ENCODE data around the gene ARL10. TPM values are rescaled to one million over a fixed set of nuclear protein-coding genes. Genes with fewer than 3 reads are reported as not detected.
"Not testable (repeated sequence)": the region's sequence is repeated elsewhere in the genome, so short reads cannot be mapped to it uniquely, and the experiment has no call there.

ARL10 gene
- total RNA-seq, 1 experiment from 2014 or later: 9.3 TPM

DNA sequence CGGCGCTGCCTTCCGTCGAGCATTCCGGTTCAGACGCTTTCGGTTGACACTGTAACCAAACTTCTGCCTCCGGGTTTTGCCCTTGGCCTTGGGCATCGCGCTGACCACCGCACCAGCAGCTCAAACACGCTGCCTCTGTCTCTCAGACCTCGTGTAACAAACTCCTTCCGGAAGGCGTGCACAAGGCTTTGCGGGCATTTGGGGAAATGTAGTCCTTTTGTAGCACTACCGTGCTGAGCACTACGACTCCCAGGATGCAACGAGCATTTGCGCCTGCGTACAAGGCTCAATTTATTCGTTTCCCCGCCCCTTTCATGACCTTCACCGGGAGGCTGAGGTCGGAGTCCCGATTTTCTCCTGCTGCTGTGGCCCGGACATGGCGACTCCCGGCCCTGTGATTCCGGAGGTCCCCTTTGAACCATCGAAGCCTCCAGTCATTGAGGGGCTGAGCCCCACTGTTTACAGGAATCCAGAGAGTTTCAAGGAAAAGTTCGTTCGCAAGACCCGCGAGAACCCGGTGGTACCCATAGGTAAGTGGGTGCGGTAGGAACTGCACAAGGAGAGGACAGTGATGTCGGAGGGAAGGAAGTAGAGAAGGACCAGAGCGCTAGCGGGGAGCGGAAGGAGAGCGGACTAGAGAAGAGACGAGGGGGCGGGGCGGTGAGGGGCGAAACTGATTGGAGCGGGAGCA lies 23.3 kb downstream of the ARL10 start, which contains the start of the genes HIGD2A and NOP16:
Gene HIGD2A, plus strand, starts transcription at position 308 of the 691 bp plus-strand sequence. Its CDS starts 69 bp downstream, at position 377.
Gene NOP16, minus strand, starts transcription at position 155 of the 691 bp plus-strand sequence. Its CDS starts 59 bp downstream, at position 96.
- peak; percentile 98 for DNase-seq (ENCODE audit: low read depth)

DNA sequence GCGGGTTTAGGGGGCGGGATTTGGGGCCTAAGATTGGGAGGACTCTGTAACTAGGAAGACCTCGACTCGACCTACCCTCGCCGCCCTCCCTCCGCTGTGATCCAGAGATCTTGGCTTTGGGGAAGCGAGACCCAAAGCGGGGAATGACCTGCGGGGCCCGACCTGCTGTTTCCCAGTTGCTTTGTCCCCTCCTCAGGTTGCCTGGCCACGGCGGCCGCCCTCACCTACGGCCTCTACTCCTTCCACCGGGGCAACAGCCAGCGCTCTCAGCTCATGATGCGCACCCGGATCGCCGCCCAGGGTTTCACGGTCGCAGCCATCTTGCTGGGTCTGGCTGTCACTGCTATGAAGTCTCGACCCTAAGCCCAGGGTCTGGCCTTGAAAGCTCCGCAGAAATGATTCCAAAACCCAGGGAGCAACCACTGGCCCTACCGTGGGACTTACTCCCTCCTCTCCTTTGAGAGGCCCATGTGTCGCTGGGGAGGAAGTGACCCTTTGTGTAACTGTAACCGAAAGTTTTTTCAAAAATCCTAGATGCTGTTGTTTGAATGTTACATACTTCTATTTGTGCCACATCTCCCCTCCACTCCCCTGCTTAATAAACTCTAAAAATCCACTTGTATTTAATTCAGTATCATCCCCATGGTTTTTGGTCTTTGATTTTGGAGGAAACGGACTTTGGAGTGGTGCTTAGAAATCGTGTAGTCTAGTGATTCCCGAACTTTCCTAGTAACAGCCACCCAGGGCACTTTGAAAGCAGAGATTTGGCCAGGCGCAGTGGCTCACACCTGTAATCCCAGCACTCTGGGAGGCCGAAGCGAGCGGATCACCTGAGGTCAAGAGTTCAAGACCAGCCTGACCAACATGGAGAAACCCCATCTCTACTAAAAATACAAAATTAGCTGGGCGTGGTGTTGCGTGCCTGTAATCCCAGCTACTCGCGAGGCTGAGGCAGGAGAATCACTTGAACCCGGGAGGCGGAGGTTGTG lies 24.1 kb downstream of the ARL10 start:
- DNase-seq (ENCODE audit: low read depth): no peak

DNA sequence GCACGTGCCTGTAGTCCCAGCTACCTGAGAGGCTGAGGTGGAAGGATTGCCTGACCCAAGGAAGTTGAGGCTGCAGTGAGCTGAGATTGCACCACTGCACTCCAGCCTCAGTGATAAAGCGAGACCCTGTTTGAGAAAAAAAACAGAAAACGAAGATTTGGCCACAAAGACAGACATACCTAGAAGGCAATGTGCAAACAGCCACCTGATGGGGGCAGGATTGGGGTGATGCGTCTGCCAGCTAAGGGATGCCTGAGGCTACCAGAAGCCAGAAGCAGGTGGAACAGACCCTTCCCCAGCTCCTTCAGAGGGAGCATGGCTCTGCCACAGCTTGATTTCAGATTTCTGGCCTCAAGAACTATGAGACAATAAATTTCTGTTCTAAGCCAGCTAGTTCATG lies 26.2 kb downstream of the ARL10 start:
- DNase-seq (ENCODE audit: low read depth): no peak

DNA sequence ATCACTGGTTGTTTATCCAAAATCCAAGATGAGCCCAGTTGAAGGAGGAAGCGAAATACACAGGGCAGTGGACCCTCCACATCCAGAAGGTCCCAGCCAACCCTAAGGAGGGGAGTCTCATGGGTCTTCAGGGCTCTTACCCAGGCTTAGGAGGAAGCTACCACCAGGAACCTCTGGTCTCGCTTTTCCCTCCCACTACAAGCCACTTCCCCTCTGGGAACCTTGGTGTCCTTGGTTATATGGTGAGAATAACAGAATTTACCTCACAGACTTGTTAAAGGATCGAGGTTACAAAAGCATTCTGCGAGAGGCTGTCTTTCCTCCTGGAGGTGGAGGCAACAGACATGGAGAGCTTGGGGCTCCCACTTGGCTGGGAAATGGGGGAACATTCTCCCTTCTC lies 26.7 kb downstream of the ARL10 start:
- DNase-seq (ENCODE audit: low read depth): no peak

DNA sequence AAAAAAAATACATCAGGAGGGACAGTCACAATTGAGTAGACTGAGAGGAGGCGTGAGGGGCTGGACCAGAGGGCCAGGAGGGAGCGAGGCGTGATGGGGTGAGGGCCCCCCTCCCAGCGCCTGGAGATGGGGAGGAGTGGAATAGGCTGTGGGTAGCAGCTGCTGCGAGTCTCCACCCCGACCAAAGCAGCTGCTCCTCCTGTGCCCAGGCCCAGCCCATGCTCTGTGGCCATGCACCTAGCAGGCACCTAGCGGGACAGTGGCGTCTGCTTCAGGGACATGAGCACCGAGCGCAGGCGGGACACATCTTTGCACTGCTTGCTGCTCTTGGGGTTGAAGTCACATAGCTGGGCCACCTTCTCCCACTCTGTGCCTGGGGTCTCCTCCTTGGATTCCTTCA lies 27.2 kb downstream of the ARL10 start:
- DNase-seq (ENCODE audit: low read depth): no peak

DNA sequence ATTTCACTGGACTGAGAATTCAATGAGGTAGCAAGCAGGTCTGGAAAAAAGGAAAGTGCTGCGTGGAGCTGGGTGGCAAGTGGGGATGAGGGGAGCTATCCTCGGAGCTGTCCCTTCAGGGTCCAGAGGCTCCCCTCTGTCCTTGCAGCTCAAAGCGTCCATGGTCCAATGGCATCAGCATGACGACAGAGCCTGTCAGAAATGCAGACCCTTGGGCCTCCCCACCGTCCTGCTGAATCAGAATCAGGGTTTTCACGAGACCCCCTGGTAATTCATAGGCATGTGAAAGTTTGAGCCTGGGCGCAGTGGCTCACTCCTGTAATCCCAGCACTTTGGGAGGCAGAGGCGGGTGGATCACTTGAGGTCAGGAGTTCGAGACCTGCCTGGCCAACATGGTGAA lies 28.8 kb downstream of the ARL10 start:
- DNase-seq (ENCODE audit: low read depth): no peak

DNA sequence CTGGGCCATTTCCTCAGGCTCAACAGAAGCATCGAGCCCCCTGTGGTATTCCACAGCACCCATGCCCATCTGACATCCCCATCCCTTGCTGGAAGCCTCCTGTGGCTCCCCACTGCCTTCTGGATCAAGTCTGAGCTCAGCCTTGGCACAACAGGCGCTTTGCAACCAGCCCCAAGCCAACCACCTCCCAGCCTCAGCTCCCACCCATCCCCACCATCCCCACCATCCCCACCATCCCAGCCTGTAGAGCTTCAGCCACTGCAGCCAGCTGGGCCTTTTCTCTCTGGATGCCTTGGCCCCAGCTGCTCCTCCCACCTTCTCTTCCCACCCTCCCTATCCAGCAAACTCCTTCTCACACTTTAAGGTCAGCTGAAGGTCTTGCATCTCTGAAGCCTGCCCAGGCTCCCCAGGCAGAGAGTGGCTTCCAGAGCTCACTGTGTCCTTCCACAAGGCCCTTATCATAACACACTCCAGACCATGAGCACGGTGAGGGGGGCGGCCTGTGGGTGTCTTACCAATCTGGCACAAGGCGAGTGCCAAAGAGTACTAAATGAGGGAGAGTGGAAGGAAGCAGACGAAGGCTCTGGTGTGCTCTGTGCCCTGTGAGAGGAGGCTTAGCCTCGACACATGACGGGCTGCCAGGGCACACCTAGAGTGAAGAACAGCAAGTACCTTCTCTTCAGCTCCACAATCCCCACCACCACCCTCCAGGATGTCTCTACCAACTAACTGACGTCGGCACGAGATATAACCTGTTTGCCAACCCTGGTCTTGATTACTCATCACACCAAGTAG lies 29.8 kb downstream of the ARL10 start:
- no peak for DNase-seq (ENCODE audit: low read depth)

DNA sequence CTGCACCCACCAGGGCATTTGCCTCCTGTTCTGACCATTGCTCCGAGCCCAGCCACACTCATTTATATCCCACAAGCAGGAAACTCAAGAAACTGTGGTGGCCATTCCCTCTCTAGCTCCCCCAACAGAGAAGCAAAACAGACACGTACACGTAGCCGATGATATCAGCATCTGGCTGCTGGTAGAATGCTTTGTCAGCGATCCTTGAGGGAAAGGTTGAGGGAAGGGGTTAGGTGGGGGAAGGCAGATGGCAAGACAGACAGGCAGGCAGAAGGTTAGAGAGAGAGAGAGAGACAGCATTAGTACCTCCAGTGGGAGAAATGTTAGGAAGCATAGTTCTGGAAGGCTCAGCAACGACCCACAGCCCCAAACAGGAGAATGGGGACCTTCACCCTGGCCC lies 31.0 kb downstream of the ARL10 start:
- DNase-seq (ENCODE audit: low read depth): no peak

DNA sequence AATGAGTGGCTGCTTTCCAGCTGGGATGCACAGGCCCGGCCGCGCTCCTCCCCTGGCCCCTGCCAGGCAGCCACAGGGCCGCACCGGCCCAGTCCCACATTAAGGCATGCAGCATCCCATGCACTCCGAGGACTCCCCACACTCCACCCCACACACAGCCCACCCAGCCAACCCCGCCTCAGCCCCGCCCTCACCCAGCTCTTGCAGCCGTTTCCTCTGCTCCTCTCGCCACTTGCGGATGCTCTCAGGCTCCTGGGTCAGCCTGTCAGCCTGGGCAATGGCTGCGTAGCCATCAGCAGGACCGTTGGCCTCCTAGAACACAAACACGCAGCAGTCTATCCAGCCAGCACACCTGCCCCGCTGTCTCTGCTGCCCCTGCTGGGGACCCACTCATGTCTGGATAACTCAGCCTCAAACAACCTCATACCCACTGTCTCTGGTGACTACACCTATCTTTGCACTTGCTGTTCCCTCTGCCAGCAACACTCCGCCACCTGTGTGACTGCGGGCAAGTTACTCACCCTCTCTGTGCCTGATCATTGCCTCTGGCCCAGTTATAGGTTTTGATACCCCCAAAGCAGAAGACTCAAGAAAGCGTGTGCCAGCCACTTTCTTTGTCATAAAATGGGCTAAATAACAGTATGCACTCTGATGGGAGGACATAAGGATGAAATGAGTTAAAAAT lies 32.6 kb downstream of the ARL10 start:
- DNase-seq (ENCODE audit: low read depth): no peak

DNA sequence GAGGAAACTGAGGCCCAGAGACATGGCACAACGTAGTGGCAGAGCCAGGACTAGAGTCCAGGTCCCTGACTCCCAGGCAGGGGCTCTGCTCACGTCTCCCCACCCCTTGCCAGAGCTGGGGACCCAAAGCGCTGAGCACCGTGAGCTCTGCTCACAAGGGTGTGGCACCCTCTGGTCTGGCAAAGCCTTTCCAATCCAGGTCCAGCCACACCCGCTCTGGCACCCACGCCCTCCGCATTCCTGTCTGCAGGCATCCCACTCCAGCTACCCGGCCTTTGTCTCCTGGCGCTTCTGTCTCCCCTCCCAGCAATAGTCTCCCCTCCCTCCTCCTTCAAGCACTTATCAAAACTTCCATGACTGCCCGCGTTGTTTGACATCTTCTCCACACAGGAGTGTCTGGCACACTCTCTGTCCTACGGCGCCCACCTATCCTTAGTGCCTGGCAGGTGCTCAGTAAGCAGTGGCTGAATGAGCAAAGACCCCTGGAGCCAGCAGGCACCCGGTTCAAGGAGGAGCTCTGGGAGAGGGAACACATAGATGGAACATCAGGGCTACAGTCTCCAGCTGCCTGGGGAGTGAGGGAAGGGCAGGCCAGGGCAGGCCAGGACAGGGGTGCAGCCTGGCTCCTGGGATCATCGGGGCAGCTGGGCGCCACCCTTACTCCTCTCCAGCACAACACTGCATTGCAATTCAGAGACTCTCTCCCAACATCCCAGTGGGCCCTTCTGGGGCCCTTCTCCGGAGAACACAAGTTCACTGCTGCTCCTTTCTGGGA lies 35.3 kb downstream of the ARL10 start:
- DNase-seq (ENCODE audit: low read depth): no peak

DNA sequence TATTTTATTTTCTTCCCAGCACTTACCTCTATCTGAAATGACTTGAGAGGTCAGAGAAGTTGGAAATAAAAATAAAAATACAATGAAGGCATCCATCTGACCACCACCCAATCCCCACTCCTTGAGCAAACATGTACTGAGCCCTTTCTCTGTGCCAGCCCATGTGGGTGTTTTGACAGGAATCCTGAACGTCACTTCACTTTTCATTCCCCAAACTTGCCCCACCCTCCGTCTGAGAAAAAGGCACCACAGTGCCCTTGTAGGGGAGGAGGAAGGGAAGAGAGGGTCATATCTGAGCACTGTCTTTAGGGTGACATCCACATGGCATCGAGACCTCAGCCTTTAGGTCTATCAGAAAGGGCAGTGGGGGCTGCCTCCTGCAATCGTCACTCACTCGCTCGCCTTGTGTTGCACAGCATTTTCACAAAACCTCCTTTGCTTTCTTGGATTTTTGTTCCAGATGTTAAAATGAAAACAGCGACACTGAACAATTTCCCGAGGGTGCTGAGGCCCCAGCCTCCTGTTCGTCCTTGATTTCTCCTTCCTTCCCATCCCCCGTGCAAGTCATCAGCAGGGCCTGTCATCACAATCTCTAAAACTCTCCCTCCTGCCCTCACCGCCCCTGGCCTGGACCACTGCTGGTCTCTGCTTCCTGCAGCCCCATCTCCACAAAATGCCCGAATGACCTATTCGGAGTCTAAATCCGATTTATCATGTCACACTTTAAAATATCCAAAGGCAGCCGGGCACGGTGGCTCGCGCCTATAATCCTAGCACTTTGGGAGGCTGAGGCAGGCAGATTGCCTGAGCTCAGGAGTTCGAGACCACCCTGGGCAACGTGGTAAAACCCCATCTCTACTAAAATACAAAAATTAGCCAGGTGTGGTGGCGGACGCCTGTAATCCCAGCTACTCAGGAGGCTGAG lies 36.3 kb downstream of the ARL10 start:
- no peak for DNase-seq (ENCODE audit: low read depth)

DNA sequence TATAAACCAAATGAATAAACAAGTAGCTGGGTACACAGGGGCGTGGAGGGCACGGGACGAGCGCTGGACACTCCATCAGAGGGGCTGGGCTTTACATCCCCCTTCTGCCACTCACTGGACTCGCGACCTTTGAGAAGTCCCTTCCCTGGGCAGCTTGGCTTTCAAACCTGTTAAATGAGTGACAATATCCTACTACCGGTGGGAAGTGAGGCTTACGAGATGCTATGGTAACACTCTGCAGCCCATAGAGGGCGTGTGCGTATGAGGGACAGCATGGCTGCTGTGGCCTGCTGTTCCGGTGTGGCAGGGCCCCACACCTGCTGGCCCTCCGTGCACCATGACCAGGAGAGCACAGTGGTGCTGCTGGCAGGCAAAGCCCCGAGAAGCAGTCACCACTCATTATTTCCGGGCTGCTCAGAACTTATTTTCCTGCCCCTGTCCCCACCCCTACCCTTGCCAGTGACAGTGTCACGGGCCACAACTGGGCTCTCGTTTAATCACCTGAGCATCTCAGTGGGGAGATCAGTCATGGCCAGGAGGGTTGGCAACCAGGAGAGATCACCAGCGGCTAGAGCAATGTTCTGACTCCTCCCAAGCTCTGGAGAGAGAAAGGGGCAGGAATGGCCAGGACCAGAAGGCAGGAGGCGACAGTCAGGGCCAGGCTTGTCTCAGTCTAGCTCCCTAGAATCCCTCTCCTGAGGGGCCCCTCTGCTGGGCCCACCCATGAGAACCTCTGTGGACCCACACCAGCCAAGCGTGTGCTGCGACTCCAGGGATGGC lies 40.6 kb downstream of the ARL10 start:
- no peak for DNase-seq (ENCODE audit: low read depth)

DNA sequence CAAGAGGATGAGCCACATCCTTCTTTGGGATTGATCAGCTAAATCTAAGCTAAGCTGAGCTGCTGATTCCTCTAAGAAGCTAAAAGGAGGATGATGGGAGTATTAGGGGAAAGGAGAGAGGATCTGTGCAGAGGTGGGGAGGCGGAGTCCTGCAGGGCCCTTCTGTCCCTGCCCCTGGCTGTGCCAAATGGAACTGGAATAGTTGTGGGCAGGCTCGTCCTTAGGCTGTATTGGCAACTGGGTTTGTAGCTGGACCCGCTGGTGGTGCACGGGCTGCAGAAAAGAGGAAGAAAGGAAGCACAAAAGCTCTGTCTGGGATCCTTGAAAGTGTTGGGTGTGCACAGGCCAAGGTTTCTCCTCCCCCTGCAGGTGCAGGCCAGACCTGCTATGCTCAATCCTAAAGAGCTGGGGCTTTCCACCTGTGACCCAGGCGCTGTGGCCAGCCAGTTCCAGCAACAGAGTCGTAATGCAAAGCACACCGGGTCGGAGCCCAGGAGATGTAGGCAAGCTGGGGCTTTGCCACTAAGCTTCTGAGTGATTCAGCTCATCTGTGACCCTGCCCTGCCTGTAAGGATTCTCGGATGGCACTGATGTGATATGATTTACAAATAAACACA lies 41.3 kb downstream of the ARL10 start:
- no peak for DNase-seq (ENCODE audit: low read depth)

DNA sequence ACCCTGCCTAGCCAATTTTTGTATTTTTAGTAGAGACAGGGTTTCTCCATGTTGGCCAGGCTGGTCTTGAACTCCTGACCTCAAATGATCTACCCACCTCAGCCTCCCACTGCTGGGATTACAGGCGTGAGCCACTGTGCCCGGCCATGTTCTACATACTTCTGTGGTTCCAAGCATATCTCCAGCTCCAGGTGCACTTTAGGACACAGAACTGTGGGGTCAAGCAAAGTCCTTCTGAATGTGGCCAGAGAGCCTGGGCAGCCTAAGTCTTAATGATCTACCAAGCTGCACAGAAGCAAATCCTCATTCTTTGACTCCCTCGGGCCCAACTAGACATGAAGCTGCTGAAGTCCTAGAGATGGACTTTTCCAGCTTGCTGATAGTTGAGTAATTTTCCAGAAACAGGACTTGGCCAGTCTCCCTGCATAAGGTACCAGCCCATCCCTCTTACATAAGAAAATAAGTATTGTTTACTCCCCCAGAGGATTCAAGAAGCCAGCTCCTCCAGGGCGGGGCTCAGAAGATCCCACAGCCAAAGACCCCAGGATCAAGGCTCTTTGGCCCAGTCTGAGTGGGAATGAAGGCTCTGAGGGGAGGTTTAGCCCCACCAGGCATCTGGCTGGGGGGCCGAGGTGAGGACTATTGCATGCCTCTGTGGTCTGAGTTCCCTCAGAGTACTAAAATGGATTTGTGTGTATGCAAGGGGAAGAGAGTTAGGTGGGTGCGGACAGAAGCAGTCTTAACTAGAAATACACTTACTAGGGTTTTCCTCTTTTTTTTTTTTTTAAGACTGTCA lies 42.4 kb downstream of the ARL10 start:
- no peak for DNase-seq (ENCODE audit: low read depth)

DNA sequence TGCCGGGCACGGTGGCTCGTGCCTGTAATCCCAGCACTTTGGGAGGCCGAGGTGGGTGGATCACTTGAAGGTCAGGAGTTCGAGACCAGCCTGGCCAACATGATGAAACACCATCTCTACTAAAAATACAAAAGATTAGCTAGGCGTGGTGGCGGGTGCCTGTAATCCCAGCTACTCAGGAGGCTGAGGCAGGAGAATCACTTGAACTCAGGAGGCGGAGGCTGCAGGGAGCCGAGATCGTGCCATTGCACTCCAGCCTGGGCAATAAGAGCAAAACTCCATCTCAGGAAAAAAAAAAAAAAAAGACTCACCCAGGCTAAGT lies 42.9 kb downstream of the ARL10 start:
- not testable (repeated sequence) for DNase-seq (ENCODE audit: low read depth)

DNA sequence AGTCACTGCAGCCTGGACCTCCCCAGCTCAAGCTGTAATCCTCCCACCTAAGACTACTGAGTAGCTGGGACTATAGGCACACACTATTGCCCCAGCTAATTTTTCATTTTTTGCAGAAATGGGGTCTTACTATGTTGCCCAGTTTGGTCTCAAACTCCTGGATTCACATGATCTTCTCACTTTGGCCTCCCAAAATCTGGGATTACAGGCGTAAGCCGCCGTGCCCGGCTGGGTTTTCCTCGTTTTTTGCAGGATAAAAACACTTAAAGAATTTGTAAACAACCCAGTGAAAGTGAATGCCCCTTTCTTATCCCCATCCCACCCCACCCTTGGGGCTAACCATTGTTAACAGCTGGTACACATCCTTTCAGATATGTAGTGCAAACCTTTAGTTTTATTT lies 43.3 kb downstream of the ARL10 start:
- DNase-seq (ENCODE audit: low read depth): no peak

DNA sequence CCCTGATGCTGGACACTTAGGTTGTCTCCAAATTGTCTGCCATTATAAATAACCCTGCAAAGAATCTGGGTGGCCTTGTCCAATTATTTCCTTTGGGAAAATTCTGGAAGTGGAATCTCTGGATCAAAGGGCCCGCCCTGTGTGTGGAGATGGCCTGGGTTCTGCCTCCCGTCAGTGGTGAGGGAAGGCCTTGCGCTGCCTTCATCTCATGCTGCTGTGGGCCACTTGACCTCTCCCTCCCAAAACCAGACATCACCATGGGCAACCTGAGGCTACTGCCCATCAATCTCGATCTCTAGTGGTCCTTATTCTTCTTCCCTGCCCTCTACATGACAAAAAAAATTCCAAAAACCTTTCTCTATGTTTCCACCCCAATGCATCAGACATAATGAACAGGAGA lies 44.5 kb downstream of the ARL10 start:
- no peak for DNase-seq (ENCODE audit: low read depth)
